T-helper 1 cell treated with Interleukin-12 subunit alpha and Interleukin-12 subunit beta and Interleukin-4 antibody, amounts not matched to agents 30 ng/mL and 1 ng/mL, for 36 hours (primary cell): Measurements from ENCODE around the gene CBFA2T2. TPM values are rescaled to one million over a fixed set of nuclear protein-coding genes. Genes with fewer than 3 reads are reported as not detected.

ENCODE experiments used
- intact Hi-C: fragments of 100-400 bp; cut with micrococcal nuclease; formaldehyde crosslinking; loops from one replicate; pipeline ENCODE4 v1.15.1; 2024
- total RNA-seq: library from RNA; stranded (reverse); gene quantifications from 2 replicates; pipeline ENCODE4 v1.2.3, GENCODE V29; 2022

CBFA2T2 gene
- total RNA-seq, 1 donor from 2014 or later: 19.4 TPM

DNA sequence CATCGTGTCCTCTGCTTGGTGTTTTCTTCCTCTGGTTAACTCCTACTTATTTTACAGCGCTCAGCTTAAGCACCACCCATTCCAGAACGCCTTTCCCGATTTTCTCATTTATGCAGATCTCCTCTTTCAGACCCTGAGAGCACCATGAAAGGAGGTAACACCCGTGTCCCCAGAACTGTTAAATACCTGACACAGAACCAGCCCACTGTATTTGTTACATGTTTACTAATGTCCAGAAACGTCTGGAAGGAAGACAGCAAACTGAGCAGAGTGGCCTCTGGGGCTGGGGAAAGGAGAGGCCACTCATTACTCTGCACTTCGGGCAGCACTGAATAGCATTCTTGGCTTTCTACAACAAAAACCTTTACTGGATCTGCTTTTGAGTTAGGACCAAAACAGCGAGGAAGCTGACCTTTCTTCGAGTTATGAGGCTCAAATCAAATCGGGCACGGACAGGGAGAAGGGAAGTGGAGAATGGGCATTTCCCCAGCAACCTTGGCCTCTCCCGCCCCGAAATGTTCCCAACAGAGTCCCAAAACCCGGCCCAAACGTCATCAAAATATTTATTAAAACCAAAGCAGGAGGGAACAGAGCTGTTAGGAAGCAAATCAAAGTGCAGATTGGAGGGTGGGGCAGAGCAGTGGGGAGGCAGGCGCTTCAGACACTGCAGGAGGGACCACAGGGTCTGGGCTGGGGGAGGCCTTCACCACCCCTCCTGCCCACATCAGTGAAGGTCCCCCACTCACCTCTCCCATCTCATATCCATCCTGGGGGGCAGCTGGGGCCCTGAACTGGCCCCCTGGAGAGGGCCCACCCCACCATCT, 185.5 kb downstream of the CBFA2T2 start:
- intact Hi-C loops: no loop called here

DNA sequence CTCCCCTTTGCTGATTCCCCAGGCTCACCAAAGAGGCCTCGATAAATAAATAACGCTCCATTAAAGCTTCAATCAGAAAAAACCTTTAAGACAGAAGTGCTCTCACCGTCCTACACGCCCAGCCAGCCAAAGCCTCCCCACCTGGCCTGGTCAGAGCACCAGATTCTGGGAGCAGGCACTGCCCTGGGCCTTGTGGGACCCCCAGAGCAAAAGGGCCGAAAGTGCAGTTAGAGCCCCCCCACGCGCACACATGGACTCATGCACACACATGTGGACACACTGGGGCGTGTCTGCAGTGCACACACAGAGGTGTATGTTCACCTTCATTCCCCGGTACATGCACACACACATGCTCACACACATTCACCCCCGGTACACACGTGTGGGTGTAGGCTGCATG, 186.2 kb downstream of the CBFA2T2 start:
- intact Hi-C loops: no loop called here

DNA sequence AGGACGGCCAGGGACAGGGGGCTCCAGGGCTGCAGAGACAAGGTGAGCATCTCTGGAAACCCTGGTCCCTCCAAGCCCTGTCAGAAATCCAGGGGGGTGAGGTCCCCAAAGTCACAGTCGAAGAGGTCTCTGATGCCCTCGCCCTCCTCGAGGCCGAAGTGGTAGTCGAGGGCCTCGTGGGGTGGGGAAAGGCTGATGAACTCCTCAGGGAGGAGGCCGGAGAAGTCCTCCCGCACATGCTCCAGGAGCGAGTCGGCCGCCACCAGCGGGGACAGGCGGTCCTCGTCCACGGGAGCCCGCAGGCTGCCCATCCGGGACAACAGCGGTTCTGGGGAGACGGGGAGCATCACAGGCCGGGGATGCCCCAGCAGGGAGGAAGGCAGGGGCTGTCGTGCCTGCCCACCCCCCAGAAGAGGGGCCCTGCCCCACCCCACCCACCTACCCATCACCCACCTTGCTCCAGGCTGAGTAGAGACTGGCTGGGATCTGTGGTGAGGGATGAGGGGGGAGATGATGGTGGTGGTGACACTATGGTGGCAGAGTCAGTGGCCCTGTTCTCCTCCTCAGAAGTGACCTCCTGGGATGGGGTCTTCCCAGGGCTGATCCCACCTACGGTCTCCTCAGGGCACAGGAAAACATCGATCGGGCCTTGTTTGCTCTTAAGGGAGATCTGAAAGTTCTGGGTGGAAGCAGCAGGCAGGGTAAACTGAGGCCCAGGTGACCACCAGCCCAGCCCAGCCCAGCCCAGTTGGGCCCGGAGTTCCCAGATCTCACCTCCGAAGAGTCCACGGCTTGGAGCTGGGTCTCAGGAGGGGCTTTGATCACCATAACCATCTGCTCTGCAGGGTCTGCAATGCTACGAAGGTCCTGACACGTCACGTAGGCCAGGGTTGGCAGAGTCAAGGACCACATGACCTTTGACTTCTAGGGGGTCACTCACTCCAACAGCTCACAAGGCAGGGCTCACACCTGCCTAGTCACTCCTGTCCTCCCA, 187.1 kb downstream of the CBFA2T2 start:
- intact Hi-C loops: no loop called here

DNA sequence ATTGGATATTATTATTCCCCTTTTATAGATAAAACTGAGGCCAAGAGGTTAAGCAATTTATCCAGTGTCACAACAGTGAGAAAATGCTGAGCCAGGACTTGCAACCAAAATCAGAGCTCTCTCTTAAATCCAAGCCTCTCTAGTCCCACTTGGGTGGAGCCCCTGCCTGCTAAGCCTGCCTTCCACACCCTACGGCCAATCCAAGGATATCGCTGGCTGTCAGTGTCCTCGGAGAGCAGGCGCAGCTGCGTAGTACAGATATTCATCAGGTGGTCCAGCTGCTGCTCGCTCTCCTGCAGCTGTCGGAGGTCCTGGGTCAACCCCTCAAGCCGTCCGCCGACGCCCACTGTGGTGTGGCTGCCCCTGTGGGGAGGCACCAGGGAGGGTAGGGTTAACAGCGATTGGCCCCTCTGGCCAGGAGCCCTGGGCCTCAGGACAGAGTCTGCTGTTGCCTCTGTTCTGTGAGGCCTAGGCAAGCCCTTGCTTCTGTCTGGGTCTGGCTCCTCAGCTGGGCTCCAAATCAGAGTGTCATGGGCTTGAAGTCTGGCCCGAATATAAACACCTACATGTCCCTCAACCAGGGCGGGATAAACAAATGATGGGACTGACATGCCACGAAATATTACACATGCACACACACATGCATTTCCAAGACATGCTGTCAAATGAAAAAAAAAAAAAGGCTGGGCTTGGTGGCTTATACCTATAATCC, 188.3 kb downstream of the CBFA2T2 start:
- intact Hi-C loops: no loop called here

DNA sequence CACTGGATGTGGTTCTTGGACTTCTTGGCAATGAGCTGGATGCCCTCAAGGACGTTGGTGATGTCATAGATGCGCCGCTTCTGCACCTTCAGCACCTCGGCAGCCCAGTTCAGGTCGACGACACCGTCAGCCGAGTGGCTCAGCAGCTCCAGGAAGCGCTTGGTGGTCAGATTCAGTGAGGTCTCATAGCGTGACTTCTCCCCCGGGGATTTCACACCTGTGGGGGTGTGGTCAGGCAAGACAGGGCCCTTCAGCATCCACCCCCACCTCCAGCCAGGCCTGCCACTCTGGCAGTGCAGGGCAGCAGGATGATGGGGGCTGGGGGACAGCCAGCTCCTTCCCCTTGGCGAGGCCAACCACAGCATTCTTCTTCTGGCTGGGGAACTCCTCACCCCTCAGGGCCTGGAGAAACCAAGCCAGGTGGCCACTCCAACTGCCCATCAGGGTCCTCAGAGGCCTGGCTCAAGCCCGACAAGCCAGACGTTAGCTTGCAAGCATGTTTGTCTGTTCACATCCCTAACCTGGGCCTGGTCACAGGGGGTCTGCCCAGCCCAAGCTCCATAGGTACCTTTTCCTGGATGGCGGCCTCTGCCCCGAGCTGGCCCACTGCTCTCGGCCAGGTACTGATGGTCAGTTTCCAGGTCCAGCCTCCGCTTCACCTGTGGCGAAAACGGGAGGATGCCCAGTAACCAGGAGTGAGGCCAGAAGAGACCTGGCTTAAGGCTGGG, 190.0 kb downstream of the CBFA2T2 start:
- intact Hi-C loops: loop anchor here (10.0 kb wide), 1 partner anchor 835 kb away; the partner anchor contains the start of gene DYNLRB1

DNA sequence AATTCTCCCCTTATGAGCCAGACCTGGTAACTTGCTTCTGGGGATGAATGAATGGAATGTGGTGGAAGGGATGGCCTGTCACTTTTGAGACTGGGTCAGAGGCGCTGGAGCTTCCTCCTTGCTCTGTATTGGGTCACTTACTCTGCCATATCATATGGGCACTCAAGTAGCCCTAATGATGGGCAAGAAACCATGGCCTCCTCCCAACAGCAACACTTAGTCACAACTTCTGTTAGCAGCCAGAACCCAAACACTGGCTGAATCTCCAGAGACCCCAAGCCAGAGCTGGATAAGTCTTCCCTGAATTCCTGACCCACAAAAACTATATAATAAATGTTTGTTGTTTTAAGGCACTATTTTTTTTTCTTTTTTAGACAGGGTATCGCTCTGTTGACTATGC, 190.8 kb downstream of the CBFA2T2 start:
- intact Hi-C loops: loop anchor here (10.0 kb wide), 1 partner anchor 834 kb away; the partner anchor contains the start of gene DYNLRB1

DNA sequence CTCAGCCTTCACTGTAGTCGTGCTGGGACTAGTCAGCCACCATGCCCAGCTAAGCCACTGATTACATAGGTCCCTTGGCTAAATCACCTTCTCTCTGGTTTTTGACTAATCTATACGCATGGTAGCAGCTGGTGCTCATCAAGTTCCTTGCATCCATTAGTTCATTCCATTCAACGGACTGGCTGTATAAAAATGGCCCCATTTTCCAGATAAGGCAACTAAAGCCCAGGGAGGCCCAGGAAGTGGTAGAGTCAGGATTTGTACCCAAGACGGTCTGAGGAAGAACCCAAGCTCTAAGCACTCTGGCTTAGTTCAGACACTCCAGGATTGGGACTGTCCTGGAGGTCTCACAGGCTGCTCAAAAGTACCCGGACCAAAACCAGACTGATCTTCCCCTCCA, 191.4 kb downstream of the CBFA2T2 start:
- intact Hi-C loops: loop anchor here (10.0 kb wide), 1 partner anchor 834 kb away; the partner anchor contains the start of gene DYNLRB1

DNA sequence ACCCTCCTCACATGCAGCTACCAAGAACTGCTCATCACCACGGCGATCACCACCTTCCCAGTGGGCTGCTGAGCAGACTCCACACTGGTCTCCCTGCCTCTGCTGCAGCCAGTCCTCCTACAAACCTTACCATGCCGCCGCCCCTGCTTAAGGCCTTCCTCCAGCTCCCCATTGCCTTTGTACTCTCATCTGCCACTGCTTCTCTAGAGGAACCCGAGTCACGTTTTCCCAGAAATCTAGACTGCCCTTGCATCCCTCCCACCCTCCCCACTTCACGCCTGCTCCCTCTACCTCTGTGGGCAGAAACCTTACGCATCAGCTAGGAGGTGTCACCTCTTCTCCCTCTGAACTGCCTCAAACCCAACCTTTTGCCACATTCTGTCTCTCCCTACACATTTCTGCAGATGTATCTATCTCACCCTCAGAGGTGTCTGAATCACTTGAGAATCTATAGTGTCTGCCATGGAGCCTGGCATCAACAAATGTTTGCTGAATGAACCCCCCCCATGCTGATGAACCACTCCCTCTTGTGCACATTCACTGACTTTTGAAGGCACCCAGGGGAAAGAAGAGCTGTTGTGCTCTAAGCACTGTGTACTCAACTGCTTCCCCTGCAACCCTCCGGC, 191.9 kb downstream of the CBFA2T2 start:
- intact Hi-C loops: loop anchor here (10.0 kb wide), 1 partner anchor 833 kb away; the partner anchor contains the start of gene DYNLRB1

DNA sequence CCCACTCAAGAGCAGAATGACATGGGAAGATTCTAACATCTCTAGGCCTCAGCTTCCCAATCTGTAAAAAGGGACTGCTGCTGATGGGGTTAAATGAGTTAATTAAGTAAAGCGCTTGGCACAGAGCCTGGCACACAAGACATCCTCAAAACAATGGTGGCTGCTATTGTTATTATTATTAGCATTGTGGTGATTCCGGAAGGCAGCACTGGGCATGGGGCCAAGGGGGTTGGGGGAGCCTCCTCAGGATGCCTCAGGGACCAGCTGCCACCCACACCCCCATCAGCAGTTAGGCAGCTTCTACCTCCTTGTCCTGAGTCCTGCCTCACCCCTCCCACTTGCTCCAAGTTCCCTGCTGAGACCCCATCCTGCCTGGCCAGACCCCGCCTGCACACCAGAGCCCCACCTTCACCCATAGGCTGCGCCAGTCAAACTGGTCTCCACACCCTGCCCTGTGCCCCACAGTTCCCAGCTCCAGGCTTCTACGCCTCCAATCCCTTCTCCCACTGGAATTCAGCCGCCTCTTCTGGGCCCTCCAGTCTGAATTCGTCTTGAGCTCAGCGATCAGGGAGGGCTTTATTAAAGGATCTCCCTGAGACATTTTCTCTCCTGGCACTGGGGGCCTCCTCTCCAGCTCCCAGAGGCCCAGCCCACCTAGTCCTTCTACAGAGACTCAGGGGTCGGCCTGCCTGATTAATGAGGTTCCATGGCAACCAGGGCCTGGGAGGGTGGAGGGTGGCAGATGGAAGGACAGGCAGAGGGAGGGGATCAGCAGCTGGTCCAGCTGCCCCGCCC, 194.8 kb downstream of the CBFA2T2 start:
- intact Hi-C loops: loop anchor here (5.0 to 10.0 kb wide), 2 partner anchors 830 to 1193 kb away; partner anchors contain the start of genes ACSS2 and DYNLRB1

DNA sequence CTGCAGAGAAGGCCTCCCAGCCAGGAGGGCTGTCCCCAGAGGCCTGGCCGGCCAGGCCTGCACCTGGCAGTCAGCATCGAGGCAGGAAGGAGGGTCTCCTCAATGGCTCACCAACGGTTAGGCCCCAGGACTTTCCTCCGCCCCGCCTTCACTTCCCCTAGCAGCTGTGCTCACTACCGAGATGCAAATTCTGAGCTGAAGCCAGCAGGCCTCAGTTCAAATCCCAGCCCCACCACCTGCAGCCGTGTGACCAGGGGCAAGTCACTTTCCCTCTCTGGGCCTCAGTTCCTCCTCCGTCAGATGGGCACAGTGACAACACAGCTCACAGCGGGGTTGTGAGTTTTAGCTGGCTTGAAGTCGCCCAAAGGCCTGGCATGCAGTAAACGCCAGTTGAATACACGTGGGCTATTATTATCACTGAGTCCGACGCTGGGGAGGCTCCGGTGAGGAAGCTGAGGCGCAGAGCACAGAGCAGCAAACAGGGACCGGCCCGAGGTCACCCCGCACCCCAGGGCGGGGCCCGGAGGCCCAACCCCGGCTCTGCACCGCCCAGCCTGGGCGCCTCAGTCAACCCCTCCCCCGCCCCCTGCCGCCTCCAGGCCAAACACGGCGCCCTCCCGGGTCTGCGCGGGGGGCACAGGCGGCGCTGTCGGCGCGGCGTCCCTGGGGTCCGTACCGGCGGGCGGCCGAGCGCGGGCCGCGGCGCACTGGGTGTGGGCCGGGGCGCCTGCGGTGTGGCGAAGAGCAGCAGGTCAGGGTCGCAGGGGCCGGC, 195.6 kb downstream of the CBFA2T2 start:
- intact Hi-C loops: loop anchor here (1.0 to 10.0 kb wide), 13 partner anchors 11 to 1192 kb away; partner anchors contain the start of genes ACSS2, ACTL10, CDK5RAP1 and CHMP4B

DNA sequence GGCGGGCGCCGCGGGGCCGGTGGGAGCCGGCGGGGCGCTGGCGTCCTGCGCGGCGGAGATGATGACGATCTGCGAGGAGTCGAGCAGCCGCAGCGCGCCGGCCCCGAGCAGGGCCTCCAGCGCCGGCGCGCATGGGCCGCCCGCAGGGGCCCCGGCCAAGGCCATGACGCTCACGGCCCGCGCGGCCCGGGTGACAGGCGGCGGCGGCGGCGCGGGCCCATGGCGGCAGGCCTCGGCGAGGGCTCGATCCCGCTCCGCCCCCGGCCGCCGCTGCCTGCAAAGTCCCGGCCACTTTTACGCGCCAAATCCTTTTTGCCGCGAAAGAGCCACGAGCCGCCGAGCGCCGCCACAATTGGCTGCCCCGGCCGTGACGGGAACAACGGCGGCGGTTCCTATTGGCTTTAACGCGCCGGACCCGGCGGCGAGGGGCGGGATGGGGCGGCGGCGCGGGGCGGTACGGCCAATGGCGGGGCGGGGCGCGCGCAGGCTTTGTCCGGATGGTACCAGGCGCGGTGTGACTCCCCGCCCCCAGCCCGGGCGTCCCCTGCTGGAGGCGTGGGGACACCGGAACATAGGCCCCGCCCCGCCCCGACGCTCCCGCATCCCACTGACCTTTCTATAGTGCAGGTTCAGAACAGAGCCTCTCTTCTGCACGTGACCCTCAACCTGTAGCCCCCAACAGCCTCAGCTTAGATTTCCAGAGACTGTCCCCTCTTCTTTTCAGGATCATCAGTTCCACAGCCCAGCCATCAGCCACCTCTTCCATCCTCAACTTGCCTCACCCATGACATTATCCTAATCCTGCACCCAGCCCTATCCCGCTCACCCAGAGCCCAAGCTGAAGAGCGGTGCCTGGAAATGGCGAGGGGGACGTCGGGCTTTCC, 196.4 kb downstream of the CBFA2T2 start, which contains the start of gene E2F1:
Gene E2F1, minus strand, starts transcription at position 286 of the 884 bp plus-strand sequence. Its CDS starts 121 bp downstream, at position 165.
- intact Hi-C loops: loop anchor here (1.0 to 10.0 kb wide), 13 partner anchors 12 to 1191 kb away; partner anchors contain the start of genes ACSS2, ACTL10, CDK5RAP1 and CHMP4B

DNA sequence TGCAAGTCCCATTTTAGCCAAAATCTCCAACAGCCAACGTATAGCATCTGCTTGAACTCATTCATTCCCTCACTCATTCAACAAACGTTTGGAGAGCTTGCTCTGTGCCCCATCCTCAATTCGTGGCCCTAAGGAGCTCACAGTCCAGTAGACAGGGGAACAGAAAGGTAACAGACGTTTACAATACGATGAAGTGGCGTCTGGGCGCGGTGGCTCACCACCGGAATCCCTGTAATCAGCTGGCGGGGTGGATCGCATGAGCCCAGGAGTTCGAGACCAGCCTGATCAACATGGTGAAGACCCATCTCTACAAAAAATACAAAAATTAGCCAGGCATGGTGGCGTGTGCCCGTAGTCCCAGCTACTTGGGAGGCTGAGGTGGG, 197.1 kb downstream of the CBFA2T2 start:
- intact Hi-C loops: loop anchor here (1.0 to 10.0 kb wide), 13 partner anchors 13 to 1190 kb away; partner anchors contain the start of genes ACSS2, ACTL10, CDK5RAP1 and CHMP4B

DNA sequence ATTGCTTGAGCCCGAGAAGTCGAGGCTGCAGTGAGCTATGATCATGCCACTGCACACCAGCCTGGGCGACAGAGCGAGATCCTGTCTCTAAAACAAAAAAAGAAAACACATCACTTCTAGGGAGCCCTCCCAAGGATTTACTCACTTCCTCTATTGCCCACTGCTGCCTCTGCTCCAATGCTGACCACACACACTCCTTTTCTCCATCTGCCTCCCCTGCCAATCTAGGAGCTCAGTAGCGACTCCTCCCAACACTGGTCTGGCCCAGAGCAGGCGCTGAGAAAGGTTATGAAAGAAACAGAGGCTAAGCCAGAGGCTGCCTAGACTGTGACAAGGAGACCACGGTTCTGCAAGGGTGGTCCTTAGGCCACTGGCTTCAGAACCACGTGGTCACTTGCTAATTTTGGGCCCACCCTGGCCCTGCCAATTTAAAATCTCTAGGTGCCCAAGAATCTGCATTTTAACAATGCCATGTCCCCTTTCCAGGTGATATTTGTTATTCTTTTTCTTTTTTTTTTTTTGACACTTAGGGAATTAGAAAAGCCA, 197.5 kb downstream of the CBFA2T2 start:
- intact Hi-C loops: loop anchor here (5.0 to 10.0 kb wide), 2 partner anchors 827 to 1190 kb away; partner anchors contain the start of genes ACSS2 and DYNLRB1

DNA sequence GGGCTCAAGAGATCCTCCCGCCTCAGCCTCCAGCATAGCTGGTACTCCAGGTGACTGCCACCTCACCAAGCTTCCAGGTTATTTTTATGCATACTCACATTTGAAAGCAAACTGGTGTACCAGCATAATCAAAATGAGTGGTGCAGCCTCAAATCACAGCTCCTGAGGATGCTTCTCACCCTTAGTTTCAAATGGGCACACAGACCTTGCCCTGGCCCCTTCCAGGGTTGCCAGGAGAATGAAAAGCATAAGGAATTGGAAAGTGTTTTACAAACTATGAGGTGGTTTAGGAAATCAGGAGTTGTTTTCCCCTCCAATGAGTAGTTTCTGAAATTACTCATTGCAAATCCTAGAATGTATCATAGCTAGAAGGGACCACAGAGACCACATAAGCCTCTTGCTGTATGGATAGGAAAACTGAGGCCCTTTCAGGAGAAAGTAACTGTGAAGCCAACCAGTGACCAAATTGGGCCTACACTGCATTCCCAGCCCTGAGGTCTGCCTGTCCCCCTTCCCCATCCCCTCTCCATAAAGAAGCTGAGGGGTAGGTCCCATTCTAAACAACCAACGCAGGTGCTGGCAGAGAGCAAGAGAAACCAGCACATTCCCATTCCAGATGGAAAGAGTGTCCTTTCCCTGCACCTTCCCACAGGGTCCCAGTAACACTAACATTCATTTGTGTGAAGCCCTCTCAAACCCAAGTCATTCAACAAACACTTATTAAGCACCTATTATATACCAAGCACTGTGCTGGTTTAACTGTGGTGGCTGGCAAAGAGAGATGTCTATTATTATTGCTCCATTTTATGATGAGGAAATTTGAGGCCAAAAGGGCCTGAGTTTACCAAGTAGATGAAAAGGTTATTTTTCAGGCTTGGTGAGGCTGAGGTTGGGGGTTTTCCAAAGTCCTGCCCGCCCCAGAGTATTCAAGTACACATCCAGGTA, 198.4 kb downstream of the CBFA2T2 start:
- intact Hi-C loops: loop anchor here (5.0 to 10.0 kb wide), 2 partner anchors 827 to 1189 kb away; partner anchors contain the start of genes ACSS2 and DYNLRB1

DNA sequence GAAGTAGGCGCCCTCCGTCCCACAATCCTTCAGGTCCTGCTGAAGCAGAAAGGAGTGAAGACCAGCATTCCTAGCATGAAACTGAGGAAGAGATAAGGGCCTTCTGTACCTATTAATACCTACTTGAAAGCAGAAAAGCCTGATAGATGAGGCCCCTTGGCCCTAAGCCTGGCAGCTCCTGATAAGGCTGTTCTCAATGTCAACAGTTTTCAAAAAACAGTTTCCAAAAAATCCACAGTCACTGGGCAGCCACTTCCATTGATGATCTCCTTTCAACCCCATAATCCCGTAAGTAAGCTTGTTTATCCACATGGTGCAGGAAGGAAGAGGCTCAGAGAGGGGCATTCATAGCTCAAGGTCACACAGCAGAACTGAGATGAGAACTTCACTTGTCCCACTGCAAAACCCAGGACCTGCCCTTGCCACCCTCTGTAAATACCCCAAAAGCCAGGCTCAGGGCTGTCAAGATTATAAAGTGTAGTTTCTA, 199.1 kb downstream of the CBFA2T2 start:
- intact Hi-C loops: loop anchor here (5.0 to 10.0 kb wide), 2 partner anchors 826 to 1188 kb away; partner anchors contain the start of genes ACSS2 and DYNLRB1
